ENCODE results near the gene CERS3.

The CERS3 gene

DNA sequence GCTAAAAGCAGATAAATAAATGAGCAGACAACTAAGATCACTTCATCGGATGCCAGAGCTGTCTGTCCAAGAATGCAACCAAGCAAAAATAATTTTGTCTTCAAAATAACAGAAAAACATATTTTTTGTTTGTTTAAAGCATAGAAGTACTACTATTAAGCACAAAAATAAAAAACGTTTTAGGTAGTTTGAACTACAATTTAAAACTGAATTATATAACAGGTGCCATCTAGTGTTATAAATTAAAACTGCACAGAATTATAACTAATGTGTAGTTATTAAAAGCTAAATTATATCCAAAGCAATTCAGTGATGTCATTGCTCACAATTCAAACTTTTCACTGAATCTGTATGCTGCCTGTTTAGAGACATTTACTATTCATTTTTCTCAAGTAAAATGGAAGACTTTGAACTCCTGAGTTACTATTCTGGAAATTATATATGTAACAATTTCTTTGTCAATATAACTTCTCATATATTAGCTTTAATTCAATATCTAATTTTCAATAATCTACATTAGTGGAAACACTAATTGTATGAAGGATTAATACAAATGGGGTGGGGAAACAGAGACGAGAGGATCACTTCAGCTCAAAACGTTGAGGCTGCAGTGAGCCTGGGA lies 43.7 kb upstream of the CERS3 start (continued):
- no peak for TF ChIP-seq CSDC2 (CRISPR knock-in tag; IDR thresholded peaks at IDR 0.05)

- ATAC-seq, result no peak
- TF ChIP-seq ZNF565 (CRISPR knock-in tag; conservative IDR thresholded peaks at IDR 0.05; ENCODE audit: low read depth), result no peak
- no peak for TF ChIP-seq ZFP3 (CRISPR knock-in tag; IDR thresholded peaks at IDR 0.05)
- TF ChIP-seq ZNF70 (CRISPR knock-in tag; IDR thresholded peaks at IDR 0.05), result no peak
- no peak for TF ChIP-seq ESRRG (CRISPR knock-in tag; IDR thresholded peaks at IDR 0.05)
- no peak for TF ChIP-seq ZFP30 (CRISPR knock-in tag; IDR thresholded peaks at IDR 0.05)
- TF ChIP-seq CSRNP3 (CRISPR knock-in tag; IDR thresholded peaks at IDR 0.05), result no peak
- TF ChIP-seq CSDC2 (CRISPR knock-in tag; IDR thresholded peaks at IDR 0.05), result no peak
- no peak for TF ChIP-seq BACH2 (CRISPR knock-in tag; IDR thresholded peaks at IDR 0.05; ENCODE audit: borderline replicate concordance)
- TF ChIP-seq, protein P1, sequence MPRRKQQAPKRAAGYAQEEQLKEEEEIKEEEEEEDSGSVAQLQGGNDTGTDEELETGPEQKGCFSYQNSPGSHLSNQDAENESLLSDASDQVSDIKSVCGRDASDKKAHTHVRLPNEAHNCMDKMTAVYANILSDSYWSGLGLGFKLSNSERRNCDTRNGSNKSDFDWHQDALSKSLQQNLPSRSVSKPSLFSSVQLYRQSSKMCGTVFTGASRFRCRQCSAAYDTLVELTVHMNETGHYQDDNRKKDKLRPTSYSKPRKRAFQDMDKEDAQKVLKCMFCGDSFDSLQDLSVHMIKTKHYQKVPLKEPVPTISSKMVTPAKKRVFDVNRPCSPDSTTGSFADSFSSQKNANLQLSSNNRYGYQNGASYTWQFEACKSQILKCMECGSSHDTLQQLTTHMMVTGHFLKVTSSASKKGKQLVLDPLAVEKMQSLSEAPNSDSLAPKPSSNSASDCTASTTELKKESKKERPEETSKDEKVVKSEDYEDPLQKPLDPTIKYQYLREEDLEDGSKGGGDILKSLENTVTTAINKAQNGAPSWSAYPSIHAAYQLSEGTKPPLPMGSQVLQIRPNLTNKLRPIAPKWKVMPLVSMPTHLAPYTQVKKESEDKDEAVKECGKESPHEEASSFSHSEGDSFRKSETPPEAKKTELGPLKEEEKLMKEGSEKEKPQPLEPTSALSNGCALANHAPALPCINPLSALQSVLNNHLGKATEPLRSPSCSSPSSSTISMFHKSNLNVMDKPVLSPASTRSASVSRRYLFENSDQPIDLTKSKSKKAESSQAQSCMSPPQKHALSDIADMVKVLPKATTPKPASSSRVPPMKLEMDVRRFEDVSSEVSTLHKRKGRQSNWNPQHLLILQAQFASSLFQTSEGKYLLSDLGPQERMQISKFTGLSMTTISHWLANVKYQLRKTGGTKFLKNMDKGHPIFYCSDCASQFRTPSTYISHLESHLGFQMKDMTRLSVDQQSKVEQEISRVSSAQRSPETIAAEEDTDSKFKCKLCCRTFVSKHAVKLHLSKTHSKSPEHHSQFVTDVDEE (CRISPR knock-in tag; IDR thresholded peaks at IDR 0.05), result no peak
- no peak for TF ChIP-seq ARNTL (CRISPR knock-in tag; IDR thresholded peaks at IDR 0.05; ENCODE audit: borderline replicate concordance, low read depth)
Observed at GRCh38 chr15:100571592-100572167, 42.9 kb upstream of the CERS3 start.

GRCh38 chr15:100570735-100571313 lies 42.1 kb upstream of the CERS3 start:
- no peak for ATAC-seq
- TF ChIP-seq, protein P2, sequence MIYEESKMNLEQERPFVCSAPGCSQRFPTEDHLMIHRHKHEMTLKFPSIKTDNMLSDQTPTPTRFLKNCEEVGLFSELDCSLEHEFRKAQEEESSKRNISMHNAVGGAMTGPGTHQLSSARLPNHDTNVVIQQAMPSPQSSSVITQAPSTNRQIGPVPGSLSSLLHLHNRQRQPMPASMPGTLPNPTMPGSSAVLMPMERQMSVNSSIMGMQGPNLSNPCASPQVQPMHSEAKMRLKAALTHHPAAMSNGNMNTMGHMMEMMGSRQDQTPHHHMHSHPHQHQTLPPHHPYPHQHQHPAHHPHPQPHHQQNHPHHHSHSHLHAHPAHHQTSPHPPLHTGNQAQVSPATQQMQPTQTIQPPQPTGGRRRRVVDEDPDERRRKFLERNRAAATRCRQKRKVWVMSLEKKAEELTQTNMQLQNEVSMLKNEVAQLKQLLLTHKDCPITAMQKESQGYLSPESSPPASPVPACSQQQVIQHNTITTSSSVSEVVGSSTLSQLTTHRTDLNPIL (CRISPR knock-in tag; IDR thresholded peaks at IDR 0.05; ENCODE audit: low read depth), result no peak
- TF ChIP-seq ZNF8 (CRISPR knock-in tag; IDR thresholded peaks at IDR 0.05) (no peak), ZNF565 (CRISPR knock-in tag; conservative IDR thresholded peaks at IDR 0.05; ENCODE audit: low read depth) (no peak), GLIS3 (CRISPR knock-in tag; IDR thresholded peaks at IDR 0.05) (no peak), ZC3H10 (CRISPR knock-in tag; IDR thresholded peaks at IDR 0.05) (no peak)
- TF ChIP-seq, protein P1 (CRISPR knock-in tag; IDR thresholded peaks at IDR 0.05), result no peak

GRCh38 chr15:100570275-100570674 lies 41.5 kb upstream of the CERS3 start:
- ATAC-seq, result no peak
- TF ChIP-seq CSRNP3 (CRISPR knock-in tag; IDR thresholded peaks at IDR 0.05) (no peak), ZFP3 (CRISPR knock-in tag; IDR thresholded peaks at IDR 0.05) (no peak), ISL1 (CRISPR knock-in tag; IDR thresholded peaks at IDR 0.05) (no peak)
- TF ChIP-seq, protein P1 (CRISPR knock-in tag; IDR thresholded peaks at IDR 0.05), result no peak
